Measurements from ENCODE around the gene RESF1.

DNA sequence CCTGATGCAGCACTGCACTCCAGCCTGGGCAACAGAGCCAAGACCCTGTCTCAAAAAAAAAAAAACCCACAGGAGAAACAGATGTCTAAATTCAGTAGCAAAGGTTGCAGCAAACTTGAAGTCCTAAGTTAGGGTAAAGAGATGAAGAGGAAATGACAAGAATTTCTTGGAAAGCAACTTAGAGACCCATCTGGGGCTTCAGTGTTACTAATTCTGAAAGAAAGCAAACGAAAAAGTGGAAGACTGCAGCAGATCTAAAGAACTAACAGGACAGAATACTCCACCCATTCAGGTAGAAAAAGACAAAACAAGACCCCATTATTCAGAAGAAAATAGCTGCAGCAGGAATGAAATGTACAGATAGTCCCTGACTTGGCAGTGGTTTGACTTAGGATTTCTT, 31.9 kb downstream of the RESF1 start:
- TF ChIP-seq, protein P1, sequence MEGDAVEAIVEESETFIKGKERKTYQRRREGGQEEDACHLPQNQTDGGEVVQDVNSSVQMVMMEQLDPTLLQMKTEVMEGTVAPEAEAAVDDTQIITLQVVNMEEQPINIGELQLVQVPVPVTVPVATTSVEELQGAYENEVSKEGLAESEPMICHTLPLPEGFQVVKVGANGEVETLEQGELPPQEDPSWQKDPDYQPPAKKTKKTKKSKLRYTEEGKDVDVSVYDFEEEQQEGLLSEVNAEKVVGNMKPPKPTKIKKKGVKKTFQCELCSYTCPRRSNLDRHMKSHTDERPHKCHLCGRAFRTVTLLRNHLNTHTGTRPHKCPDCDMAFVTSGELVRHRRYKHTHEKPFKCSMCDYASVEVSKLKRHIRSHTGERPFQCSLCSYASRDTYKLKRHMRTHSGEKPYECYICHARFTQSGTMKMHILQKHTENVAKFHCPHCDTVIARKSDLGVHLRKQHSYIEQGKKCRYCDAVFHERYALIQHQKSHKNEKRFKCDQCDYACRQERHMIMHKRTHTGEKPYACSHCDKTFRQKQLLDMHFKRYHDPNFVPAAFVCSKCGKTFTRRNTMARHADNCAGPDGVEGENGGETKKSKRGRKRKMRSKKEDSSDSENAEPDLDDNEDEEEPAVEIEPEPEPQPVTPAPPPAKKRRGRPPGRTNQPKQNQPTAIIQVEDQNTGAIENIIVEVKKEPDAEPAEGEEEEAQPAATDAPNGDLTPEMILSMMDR (IDR thresholded peaks at IDR 0.05), result no peak
- TF ChIP-seq POLR2AphosphoS5 (IDR thresholded peaks at IDR 0.05), result no peak
- TF ChIP-seq POLR2A (IDR thresholded peaks at IDR 0.05), result no peak
